AML-193 (cell line): ENCODE data around the gene EVC.

Experiments used
- DNase-seq, 2 experiments: peaks; one replicate each; lab custom pipeline; 2025; lab: John Stamatoyannopoulos, UW

Gene EVC

DNA sequence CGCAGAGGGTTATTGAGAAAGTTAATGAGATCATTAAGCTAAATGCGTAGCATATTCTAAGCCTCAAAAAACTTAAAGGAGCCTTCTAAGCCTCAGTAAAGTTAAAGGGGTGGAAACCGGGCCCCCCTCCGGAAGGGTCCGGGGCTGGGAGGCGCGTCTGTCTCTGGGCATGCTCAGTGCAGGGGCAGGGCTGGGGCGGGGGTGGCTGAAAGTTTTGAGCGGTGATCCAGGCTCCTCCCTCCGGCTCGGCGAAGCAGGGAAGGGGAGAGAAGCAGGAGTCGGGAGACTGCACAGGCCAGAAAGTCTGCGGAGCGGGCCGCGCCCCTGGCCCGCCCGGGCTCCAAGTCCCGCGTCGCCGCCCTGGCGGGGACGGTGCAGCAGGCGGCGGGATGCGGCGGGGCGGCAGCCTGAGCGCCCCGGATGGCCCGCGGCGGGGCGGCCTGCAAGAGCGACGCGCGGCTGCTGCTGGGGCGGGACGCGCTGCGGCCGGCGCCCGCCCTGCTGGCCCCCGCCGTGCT, at the start of gene EVC:
TSS of gene EVC (plus strand) at position 241 of the 518 bp plus-strand sequence. CDS start at position 421, 180 bp downstream.
- DNase-seq = no peak

DNA sequence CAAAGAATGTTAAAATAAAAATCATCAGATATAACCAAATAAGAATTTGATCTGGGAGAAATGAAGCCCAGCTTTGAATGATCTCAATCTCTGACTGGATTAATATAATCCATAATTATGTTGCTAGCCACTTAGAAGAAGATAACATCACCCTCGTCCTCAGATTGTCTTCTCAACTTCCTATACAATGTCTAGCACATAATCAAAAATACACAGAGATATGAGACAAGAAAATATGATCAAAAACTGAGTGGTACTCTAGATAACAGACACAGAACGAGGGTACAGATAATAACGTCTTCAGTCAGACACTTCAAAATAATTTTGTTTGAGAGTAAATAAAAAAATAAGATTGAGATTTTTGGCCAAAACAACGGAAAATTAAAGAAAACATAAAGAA, 49.8 kb upstream of the EVC start:
- DNase-seq = no peak

DNA sequence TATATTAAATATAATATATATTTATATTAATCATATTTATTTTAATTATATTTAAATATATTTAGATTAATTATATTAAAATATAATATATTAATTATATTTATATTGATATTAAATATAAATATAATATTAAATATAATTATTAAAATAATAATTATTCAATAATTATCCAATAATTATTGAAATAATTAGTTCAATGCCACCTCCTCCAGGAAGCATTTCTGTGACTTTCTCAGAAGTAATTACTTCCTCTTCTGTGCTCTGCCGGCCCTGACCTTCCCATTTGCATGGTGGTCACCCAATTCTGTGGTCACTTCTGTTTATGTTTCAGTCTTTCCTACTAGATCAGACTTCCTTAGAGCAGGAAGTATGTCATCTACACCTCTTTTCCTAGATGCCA, 48.4 kb upstream of the EVC start:
- no peak for DNase-seq

DNA sequence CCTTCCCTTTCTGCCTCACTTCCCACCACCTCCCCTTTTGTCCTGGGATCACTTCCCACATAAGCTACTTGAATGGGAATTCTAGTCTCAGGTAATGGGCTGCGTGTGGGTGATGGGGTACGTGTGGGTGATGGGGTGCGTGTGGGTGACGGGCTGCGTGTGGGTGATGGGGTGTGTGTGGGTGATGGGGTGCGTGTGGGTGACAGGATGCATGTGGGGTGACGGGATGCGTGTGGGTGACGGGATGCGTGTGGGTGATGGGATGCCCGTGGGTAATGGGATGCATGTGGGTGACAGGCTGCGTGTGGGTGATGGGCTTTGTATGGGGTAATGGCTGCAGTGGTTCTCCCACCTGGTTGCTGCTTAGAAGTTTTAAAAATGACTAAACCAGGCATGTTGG, 46.2 kb upstream of the EVC start:
- no peak for DNase-seq

DNA sequence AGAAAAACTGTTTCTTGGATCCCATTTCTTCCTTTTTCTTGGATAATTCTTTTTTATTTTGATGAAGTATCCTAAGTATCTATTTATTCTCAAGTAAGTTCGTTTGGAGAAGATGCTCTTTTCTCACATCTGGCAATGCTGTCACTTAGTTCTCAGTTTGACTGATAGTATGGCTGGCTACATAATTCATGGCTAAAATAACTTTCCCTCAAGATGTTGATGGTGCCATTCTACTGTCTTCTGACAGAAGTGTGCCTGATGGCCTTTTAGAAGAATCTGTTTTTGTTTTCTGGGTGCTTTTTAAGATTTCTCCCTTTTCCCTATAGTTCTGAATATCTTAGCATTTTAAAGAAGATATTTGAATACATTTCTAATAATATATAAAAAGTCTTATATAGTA, 44.3 kb upstream of the EVC start:
- no peak for DNase-seq

DNA sequence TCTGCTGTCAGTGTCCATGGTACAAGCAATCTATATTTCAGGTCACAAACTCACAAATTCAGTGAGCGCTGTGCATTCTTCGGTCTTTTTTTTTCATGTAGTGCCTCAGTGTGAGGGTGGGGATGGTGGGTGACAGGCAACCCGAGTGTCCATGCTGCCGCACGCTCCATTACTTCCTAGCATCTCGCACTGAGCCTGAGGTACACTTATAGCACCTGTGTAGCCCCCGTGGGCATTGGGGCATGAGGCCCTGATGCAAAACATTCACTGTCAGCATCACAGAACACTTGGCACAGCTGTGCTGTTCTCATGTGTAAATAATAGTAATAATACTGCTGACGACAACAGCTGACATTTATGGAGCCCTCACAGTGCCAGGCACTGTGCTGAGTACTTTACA, 34.2 kb upstream of the EVC start:
- no peak for DNase-seq

DNA sequence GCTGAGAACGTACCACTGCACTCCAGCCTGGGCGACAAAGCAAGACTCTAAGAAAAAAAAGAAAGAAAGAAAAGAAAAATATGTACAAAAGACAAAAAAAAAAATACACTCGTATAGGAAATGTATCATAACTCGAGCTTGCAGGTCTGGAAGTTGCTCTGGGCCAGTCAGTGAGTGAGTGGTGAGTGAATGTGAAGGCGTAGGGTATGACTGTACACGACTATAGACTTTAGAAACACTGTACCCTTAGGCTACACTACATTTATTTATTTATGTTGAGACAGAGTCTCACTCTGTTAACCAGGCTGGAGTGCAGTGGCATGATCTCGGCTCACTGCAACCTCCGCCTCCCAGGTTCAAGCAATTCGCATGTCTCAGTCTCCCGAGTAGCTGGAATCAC, 32.0 kb upstream of the EVC start:
- no peak for DNase-seq

DNA sequence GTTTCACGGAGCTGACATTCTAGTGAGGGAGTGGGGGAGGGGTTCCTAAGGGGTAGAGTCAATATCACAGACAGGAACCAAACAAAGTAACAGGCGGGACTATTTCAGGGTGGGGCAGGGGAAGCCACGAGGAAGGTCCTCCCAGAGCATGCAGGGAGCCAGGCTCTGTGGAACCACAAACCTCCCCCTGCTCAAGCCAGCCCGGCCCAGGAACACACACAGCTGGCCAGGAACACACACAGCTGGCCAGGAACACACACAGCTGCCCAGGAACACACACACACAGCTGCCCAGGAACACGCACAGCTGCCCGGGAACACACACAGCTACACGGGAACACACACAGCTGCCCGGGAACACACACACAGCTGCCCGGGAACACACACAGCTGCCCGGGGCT, 27.4 kb upstream of the EVC start:
- DNase-seq = no peak

DNA sequence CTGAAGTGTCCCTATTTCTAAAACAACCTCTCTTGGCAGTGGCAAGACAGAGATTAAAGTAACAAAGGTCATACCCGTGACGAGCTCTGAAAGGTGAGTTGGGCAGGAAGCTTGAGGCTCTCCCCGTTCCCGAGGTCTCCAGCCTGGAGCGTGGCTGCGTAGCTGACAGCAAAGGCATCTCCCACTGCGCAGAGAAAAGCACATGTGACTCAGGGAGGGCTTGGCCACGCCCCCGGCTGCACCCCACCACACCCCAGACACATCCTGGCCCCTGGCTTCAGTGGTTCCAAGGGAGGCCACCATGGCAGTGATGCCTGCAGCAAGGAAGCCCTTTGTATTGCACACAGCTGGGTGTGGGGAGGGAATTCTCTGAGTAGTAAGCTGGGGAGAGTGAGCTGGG, 25.7 kb upstream of the EVC start:
- DNase-seq = no peak

DNA sequence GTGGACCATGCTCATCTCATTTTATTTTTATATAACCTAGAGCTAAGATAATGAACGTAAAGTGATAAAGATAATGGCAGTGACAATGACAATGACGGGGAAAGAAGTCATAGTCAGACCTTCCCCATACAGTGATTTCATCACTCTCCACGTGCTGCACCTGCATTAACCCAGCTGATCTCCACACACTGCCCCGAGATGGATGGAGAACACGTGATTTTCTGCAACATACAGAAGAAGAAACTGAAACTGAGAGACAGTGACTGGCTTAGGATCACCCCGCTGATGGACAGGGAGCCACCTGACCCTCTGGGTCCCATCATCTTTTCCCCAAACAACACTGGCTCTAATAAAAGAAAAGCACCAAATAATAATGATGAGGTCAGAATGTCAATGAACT, 24.7 kb upstream of the EVC start:
- DNase-seq = no peak

DNA sequence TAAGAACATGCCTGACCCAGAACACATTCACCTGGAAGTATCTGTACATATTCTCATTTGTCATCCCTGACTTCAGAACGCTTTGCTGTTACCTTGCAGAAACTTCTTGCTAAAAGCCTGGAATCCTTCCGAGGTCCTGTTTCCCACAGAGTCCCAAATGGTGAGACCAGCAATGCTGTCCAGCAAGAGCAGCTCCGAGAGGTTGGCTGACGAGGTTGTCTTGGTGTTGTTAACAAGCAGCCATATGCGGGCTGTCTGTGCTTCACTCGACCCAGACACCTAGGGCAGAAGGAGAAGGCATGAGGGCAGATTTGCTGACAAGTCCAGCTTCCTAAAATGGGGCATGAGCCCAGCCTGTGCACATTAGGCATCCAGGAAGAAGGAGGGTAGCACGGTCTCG, 21.9 kb upstream of the EVC start:
- no peak for DNase-seq

DNA sequence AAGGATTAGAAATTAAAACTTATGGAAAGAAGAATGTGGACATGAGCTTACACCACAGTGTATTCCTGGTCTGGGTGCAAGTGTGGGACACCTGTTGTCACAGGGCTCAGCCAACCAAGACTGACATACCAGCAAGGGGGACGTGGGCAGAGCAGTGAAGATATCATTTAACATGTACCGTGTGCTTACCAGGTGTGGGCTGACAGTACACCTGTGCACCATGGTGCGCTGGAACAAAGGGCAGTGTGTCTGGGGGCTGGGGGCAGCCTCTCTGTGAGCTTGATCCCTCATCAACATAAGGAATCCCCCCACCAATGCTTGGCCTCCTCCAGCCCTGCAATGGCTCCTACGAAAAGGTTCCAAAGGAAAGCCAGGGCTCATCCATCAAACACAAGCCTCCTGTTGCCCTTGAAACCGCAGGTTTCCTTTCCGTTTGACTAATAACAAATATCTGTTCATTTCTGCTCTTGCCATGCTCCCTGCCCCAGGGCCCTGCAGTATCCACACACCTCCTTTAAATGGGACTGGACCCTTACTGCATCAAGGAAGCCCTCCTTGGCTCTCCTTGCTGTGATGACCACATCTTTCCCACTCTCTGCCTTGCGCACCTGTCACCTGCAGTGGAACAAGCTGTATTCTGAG, 19.4 kb upstream of the EVC start:
- DNase-seq = no peak

DNA sequence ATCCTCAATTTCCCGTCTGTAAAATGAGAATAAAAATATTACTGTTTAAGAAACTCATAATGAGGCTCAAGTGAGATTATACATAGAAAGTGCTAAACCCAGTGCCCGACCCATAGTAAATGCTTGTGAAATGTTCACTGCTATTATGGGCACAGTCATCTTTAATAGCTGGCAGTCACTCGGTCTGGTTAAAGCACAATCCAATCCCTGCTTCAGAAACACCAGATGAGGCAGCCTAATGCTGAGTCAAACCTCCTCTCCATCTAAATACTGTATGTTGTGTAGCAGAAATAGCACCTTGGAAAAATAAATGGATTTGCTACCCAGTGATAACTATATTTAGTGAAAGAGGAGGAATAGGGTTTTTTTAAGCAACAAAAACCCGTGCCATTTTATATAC, 17.1 kb upstream of the EVC start:
- DNase-seq = no peak

DNA sequence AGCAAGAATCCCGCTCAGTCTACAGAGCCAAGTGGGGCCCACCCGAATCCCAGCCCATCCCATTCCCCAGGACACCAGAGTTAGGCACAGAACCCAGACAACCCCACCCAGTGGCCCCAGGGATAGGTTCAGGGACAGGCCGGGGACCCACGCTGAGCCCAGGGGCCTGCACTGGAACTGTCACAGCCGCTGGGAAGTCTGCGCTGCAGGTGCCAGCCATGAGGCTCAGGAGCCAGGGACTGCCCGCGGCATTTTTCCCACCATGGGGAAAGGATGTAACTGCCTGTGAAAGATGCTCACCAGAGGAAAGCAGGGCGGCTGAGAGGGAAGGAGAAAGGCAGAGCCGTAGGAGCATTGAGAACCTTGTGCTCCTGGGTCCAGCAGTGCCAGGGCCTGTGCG, 14.7 kb upstream of the EVC start:
- no peak for DNase-seq

DNA sequence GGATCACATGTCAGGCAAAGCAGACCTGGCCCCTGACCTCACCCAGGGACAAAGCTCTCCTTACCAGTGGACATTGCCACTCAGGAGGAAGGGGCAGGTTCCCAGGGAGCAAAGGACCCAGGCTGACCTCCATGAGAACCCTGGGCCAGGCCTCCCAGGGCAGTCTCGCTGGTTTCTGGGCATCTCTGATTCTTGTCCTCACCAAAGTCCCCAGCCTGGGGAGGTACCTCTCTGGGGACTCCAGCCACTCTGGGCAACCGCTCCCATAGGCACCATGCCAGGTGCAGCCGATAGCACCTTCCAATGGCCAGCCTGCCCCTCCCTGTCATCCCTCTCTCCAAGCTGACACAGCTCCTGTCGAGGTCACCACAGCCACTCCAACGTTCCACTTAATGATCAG, 10.5 kb upstream of the EVC start:
- DNase-seq = no peak

DNA sequence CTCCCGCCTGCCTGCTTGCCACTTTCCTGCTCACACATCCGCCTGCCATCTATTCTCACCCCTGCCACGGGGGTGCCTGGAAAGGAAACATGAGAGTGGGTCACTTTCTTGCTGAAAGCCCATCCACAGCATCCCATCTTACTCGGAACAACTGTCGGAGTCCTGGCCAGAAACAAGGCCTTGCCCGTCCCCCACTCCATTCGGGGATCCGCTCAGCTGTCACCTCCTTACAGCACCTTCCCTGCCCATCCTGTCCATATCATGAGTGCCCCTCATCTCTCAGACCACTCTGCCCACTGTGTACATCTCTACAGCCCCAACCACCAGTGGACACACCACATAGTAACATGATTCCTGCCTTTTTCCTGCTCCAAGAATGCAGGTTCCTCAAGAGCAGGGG, 9.0 kb upstream of the EVC start:
- no peak for DNase-seq

DNA sequence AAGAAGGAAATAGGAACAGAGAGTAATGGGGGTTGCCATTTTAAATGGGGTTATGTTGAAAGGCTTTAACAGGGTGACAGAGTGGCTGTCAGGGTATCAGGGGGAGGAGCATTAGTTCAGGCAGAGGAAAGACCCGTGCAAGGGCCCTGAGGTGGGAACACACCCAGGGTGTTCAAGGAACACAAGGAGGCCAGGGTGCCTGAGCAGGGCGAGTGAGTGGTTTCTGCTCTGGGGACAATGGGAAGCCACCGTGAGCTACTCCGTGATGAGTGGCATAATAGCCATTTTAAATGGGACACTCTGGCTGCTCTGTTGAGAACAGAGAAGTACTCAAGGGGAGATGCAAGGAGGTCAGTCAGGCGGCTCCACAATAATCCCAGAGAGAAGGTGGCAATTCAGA, 7.2 kb upstream of the EVC start:
- DNase-seq = no peak

DNA sequence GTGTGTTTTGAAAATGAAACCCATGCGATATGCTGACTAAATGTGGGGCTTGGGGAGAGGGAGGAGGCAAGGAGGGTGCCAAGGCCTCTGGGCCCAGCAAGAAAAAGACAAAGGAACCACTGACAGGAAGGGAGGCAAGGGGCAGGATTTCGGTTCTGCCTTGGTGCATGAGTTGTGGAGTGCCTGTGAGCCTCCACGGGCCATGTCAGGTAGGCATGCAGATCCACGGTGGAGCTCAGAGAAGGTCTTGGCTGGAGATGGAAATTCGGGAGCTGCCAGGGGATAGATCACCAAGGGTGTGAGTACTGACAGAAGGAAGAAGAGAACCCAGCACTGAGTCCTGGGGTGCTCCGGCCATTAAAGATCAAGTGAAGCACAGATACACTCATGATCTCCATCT, 6.7 kb upstream of the EVC start:
- no peak for DNase-seq

DNA sequence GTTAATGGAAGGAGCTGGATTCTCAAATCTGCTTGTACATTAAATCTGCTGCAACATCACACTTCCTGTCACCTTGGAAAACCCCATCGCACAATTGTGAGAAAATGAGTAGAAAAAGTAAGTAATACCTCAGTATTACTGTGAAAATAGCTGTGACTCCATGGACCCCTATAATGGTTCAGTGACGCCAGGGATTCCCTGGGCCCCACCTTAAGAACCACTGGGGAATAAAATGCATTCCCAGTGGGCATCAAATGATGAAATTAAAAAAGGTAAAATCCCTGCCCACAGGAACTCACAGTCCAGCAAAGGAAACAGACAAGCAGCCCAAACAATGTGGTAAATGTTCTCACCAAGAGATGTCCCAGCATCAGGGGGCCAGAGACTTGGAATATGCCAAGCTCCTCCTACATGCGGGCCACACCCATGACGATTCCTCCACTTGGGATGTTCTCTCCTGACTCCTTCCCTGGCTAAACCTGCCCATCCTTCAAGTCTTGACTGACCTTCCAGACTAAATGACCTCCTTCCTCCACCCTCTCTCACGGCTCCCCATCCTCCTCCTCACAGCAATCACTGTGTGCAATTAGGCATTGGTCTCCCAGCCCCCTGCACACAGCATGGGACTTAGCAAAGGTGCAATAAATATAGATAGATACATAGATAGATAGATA, 5.2 kb upstream of the EVC start:
- DNase-seq = no peak

DNA sequence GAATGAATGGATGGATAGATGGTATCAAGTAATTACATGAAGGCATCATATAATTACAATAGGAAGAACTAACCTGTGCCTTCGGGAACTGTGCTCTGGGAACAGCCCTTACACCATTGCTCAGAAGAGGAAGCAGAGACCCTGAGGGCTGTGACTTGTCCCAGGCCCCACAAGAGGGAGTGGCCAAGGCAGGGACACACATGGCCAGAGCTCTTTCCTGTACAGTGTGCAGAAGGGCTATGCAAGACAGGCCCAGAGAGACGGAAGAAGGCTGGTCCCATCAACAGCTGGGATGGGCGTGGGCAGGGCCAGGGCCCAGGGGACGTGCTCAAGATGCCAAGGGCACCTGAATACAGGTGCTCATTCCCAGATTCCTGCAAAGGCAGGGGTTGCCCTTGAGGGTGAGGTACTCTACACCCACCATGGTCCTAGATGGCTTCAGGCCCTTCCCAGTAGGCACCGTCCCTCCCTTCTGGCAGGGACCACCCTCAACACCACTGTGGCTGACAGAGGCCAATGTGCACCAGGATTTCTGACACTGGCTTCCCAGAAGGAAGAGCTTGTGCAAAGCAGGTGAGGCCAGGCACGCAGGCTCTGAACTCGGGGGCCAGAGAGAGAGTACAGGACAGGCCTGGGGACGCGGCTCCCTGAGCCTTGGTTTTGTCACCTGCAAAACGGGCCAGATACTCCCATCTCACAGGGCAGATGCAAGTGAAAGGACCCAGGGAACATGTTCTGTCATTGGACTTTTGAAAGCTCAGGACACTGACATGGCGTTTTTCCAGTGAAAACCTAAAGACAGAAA, 4.3 kb upstream of the EVC start:
- no peak for DNase-seq

DNA sequence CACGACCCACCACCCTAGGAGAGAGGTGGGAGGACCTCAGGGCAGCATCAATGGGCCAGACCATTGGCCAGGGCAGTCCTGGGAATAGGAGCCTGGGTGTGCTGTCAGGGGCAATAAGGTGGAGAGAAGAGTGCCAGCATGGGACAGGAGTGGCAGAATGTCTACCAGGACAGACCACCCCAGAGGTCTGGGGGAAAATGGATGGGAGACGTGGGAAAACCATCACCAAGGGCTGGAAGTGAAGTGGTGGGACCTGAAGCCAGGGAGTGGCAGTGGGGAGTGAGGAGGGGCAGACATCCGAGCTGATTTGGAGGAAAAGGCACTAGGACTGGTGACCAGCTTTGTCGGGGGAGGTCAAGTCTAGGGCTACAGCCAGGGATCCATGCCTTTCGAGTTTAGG, 3.6 kb upstream of the EVC start:
- no peak for DNase-seq

DNA sequence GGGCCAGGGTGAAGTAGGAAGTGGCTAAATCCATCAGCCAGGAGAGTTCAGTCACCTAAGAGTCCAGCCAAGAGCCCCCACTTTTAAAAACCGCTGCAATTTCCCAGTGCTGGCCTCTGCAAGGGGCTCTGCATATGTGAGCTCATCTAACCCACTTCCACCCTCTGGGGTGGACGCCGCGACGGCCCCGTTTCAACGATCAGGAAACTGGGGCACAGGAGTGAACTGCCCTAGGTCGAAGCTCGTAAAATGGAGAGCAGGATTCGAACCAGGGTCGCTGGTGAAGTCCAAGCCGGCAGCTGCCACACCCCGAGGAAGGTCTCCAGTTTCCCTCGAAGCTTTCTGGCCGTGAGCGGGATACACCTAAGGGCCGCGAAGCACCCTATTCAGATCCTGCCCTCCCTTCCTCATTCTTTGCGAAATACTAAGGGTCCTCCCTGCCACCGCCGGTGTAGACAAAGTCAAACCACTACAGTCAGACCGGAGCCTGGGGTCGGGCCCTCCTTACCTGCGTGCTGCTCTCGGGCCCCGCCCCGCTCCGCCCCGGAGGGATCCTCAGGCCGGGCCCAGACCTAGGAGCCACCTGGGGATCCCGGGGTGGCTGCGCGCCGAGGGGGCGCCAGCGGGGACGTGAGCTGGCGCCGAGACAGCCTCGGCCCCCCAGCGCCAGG, 3.1 kb upstream of the EVC start:
- no peak for DNase-seq
